HG03565 (cell line): ENCODE results near the gene CERS6.
"Not testable (repeated sequence)": the region's sequence is repeated elsewhere in the genome, so short reads cannot be mapped to it uniquely, and the experiment has no call there.

Experiments
- ATAC-seq: cut with Tn5 transposase; IDR thresholded peaks from one replicate; pipeline ENCODE4 v1.9.1; 2021; ENCODE audit warnings: mild to moderate bottlenecking, moderate library complexity; ENCODE audit not compliant: unreplicated experiment

The CERS6 gene

GRCh38 chr2:168753765-168754329 lies 297.8 kb downstream of the CERS6 start:
- no peak for ATAC-seq

GRCh38 chr2:168757223-168757622 lies 301.2 kb downstream of the CERS6 start:
- no peak for ATAC-seq

- peak; percentile 57 for ATAC-seq
These were observed 303.1 kb downstream of the CERS6 start for GRCh38 chr2:168758970-168759820.

GRCh38 chr2:168765401-168765800 lies 309.3 kb downstream of the CERS6 start:
- ATAC-seq, result no peak

- no peak for ATAC-seq
These were observed 310.5 kb downstream of the CERS6 start for GRCh38 chr2:168766600-168766999.

- no peak for ATAC-seq
These were observed 311.2 kb downstream of the CERS6 start for GRCh38 chr2:168767258-168767657.

GRCh38 chr2:168768357-168768756 lies 312.3 kb downstream of the CERS6 start:
- ATAC-seq, result not testable (repeated sequence)

GRCh38 chr2:168770796-168771195 lies 314.7 kb downstream of the CERS6 start:
- ATAC-seq, result no peak

- no peak for ATAC-seq
These were observed 316.6 kb downstream of the CERS6 start for GRCh38 chr2:168772704-168773103.

- ATAC-seq, result no peak
These were observed 317.1 kb downstream of the CERS6 start for GRCh38 chr2:168773128-168773527.

- ATAC-seq, result peak; percentile 67
These were observed 317.8 kb downstream of the CERS6 start for GRCh38 chr2:168773719-168774521.

GRCh38 chr2:168775837-168776236 lies 319.8 kb downstream of the CERS6 start:
- no peak for ATAC-seq

- no peak for ATAC-seq
These were observed 324.6 kb downstream of the CERS6 start for GRCh38 chr2:168780669-168781071.

GRCh38 chr2:168781191-168781817 lies 325.2 kb downstream of the CERS6 start:
- ATAC-seq, result no peak

- no peak for ATAC-seq
These were observed 326.2 kb downstream of the CERS6 start for GRCh38 chr2:168782271-168782670.

GRCh38 chr2:168784993-168785392 lies 328.9 kb downstream of the CERS6 start:
- no peak for ATAC-seq

- ATAC-seq, result no peak
These were observed 331.2 kb downstream of the CERS6 start for GRCh38 chr2:168787098-168787781.

GRCh38 chr2:168787782-168788376 lies 331.8 kb downstream of the CERS6 start:
- no peak for ATAC-seq

GRCh38 chr2:168789776-168790175 lies 333.7 kb downstream of the CERS6 start:
- ATAC-seq, result no peak

GRCh38 chr2:168790226-168790902 lies 334.3 kb downstream of the CERS6 start:
- no peak for ATAC-seq
